Liver (tissue), 3 donors: Measurements from ENCODE around the gene KCNJ14.

Experiments
- FOXA1 ChIP-seq: IDR thresholded peaks from 2 replicates; pipeline ENCODE4 v1.6.1; 2016; ENCODE audit warnings: antibody characterized with exemption
- GABPA ChIP-seq, 2 donors: IDR thresholded peaks in 1 of 2; conservative IDR thresholded peaks in 1 of 2; 2 replicates each; pipeline ENCODE4 v1.6.1; 2016; ENCODE audit warnings: antibody characterized with exemption in 2 of 2, mild to moderate bottlenecking in 1 of 2, moderate library complexity in 1 of 2
- JUND ChIP-seq, 2 donors: IDR thresholded peaks; 2 replicates each; pipeline ENCODE4 v1.6.1; 2016; ENCODE audit warnings: antibody characterized with exemption in 2 of 2
- RAD21 ChIP-seq, 2 donors: IDR thresholded peaks; 2 replicates each; pipeline ENCODE4 v1.6.1; 2016; ENCODE audit warnings: antibody characterized with exemption in 2 of 2, mild to moderate bottlenecking in 2 of 2
- RXRA ChIP-seq, 2 donors: IDR thresholded peaks; 2 replicates each; pipeline ENCODE4 v1.6.1; 2017 to 2018; ENCODE audit warnings: antibody characterized with exemption in 2 of 2, mild to moderate bottlenecking in 1 of 2
- SP1 ChIP-seq: IDR thresholded peaks from 2 replicates; pipeline ENCODE4 v1.6.1; 2018; ENCODE audit warnings: antibody characterized with exemption, mild to moderate bottlenecking
- TAF1 ChIP-seq: conservative IDR thresholded peaks from 2 replicates; pipeline ENCODE4 v1.6.1; 2016; ENCODE audit warnings: antibody characterized with exemption, mild to moderate bottlenecking
- YY1 ChIP-seq: IDR thresholded peaks from 2 replicates; pipeline ENCODE4 v1.6.1; 2016; ENCODE audit warnings: antibody characterized with exemption, mild to moderate bottlenecking
- TF ChIP-seq, protein P1 (sequence below): IDR thresholded peaks from 2 replicates; pipeline ENCODE4 v1.6.1; 2016; ENCODE audit warnings: antibody characterized with exemption
- TF ChIP-seq, protein P2 (sequence below): fragments of 150-350 bp; IDR thresholded peaks from 2 replicates; pipeline ENCODE4 v1.5.1; 2017; ENCODE audit warnings: improper control_type of control experiment, low read depth, low read length; ENCODE audit not compliant: missing input control
- TF ChIP-seq, protein P3 (sequence below): IDR thresholded peaks from 2 replicates; pipeline ENCODE4 v1.6.1; 2016; ENCODE audit warnings: antibody characterized with exemption
- TF ChIP-seq, protein P4 (sequence below): IDR thresholded peaks from 2 replicates; pipeline ENCODE4 v1.6.1; 2016; ENCODE audit warnings: antibody characterized with exemption, mild to moderate bottlenecking
- TF ChIP-seq, protein P5 (sequence below): IDR thresholded peaks from 2 replicates; pipeline ENCODE4 v1.6.1; 2016; ENCODE audit warnings: antibody characterized with exemption
- donor health status: healthy.
- donor health status: healthy.

DNA sequence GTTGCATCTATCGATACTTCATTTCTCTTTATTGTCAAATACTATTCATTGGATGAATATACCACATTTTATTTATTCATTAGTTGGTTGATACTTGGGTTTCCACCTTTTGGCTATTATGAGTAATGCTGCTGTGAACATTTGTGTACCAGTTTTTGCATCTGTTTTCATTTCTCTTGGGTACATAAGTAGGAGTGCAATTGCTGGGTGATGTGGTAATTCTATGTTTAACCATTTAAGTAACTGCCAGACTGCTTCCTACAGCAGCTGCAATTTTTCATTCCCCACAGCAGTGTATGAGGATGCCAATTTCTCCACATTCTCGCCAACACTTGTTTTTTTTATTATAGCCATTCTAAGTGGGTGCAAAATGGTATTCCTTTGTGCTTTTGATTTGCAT lies 2.6 kb downstream of the KCNJ14 start:
- no peak for TF ChIP-seq TAF1
- TF ChIP-seq, protein P1, sequence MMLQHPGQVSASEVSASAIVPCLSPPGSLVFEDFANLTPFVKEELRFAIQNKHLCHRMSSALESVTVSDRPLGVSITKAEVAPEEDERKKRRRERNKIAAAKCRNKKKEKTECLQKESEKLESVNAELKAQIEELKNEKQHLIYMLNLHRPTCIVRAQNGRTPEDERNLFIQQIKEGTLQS, result no peak
- TF ChIP-seq, protein P2, sequence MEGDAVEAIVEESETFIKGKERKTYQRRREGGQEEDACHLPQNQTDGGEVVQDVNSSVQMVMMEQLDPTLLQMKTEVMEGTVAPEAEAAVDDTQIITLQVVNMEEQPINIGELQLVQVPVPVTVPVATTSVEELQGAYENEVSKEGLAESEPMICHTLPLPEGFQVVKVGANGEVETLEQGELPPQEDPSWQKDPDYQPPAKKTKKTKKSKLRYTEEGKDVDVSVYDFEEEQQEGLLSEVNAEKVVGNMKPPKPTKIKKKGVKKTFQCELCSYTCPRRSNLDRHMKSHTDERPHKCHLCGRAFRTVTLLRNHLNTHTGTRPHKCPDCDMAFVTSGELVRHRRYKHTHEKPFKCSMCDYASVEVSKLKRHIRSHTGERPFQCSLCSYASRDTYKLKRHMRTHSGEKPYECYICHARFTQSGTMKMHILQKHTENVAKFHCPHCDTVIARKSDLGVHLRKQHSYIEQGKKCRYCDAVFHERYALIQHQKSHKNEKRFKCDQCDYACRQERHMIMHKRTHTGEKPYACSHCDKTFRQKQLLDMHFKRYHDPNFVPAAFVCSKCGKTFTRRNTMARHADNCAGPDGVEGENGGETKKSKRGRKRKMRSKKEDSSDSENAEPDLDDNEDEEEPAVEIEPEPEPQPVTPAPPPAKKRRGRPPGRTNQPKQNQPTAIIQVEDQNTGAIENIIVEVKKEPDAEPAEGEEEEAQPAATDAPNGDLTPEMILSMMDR, result no peak
- TF ChIP-seq, protein P3, sequence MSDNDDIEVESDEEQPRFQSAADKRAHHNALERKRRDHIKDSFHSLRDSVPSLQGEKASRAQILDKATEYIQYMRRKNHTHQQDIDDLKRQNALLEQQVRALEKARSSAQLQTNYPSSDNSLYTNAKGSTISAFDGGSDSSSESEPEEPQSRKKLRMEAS, result no peak
- TF ChIP-seq, protein P4, sequence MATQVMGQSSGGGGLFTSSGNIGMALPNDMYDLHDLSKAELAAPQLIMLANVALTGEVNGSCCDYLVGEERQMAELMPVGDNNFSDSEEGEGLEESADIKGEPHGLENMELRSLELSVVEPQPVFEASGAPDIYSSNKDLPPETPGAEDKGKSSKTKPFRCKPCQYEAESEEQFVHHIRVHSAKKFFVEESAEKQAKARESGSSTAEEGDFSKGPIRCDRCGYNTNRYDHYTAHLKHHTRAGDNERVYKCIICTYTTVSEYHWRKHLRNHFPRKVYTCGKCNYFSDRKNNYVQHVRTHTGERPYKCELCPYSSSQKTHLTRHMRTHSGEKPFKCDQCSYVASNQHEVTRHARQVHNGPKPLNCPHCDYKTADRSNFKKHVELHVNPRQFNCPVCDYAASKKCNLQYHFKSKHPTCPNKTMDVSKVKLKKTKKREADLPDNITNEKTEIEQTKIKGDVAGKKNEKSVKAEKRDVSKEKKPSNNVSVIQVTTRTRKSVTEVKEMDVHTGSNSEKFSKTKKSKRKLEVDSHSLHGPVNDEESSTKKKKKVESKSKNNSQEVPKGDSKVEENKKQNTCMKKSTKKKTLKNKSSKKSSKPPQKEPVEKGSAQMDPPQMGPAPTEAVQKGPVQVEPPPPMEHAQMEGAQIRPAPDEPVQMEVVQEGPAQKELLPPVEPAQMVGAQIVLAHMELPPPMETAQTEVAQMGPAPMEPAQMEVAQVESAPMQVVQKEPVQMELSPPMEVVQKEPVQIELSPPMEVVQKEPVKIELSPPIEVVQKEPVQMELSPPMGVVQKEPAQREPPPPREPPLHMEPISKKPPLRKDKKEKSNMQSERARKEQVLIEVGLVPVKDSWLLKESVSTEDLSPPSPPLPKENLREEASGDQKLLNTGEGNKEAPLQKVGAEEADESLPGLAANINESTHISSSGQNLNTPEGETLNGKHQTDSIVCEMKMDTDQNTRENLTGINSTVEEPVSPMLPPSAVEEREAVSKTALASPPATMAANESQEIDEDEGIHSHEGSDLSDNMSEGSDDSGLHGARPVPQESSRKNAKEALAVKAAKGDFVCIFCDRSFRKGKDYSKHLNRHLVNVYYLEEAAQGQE, result no peak
- TF ChIP-seq RAD21 (IDR thresholded peaks at IDR 0.05), result no peak
- TF ChIP-seq GABPA (IDR thresholded peaks at IDR 0.05 in 1 of 2, conservative IDR thresholded peaks at IDR 0.05 in 1 of 2), result no peak
- TF ChIP-seq, protein P5, sequence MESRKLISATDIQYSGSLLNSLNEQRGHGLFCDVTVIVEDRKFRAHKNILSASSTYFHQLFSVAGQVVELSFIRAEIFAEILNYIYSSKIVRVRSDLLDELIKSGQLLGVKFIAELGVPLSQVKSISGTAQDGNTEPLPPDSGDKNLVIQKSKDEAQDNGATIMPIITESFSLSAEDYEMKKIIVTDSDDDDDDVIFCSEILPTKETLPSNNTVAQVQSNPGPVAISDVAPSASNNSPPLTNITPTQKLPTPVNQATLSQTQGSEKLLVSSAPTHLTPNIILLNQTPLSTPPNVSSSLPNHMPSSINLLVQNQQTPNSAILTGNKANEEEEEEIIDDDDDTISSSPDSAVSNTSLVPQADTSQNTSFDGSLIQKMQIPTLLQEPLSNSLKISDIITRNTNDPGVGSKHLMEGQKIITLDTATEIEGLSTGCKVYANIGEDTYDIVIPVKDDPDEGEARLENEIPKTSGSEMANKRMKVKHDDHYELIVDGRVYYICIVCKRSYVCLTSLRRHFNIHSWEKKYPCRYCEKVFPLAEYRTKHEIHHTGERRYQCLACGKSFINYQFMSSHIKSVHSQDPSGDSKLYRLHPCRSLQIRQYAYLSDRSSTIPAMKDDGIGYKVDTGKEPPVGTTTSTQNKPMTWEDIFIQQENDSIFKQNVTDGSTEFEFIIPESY, result no peak
- TF ChIP-seq RXRA (IDR thresholded peaks at IDR 0.05), result no peak
- no peak for TF ChIP-seq YY1
- TF ChIP-seq SP1, result no peak
- TF ChIP-seq FOXA1, result no peak
- no peak for TF ChIP-seq JUND (IDR thresholded peaks at IDR 0.05)
